Central memory CD8-positive, alpha-beta T cell (primary cell): Measurements from ENCODE around the gene ARHGEF17.

Experiments
- ATAC-seq: fragments of 150-1000 bp; cut with Tn5 transposase; replicated peaks from 2 replicates; pipeline ENCODE4 v1.10.0; 2022; ENCODE audit warnings: mild to moderate bottlenecking, moderate FRiP score, moderate number of reproducible peaks; ENCODE audit not compliant: poor library complexity, severe bottlenecking; ENCODE audit errors: extremely low read depth
- DNase-seq, 2 donors: peaks; one replicate each; pipeline ENCODE4 v3.0.0; 2021; ENCODE audit warnings: low spot score in 2 of 2
- H3K27ac Mint-ChIP-seq: one replicate; pipeline ENCODE4 v1.8.0; 2022; ENCODE audit warnings: low read depth, mild to moderate bottlenecking, moderate library complexity, mixed read lengths
- H3K27me3 Mint-ChIP-seq: one replicate; pipeline ENCODE4 v1.8.0; 2022; ENCODE audit warnings: mixed read lengths
- H3K36me3 Mint-ChIP-seq: one replicate; pipeline ENCODE4 v1.8.0; 2022; ENCODE audit warnings: mild to moderate bottlenecking, moderate library complexity, mixed read lengths; ENCODE audit not compliant: insufficient read depth
- H3K4me1 Mint-ChIP-seq: one replicate; pipeline ENCODE4 v1.8.0; 2022; ENCODE audit warnings: mixed read lengths
- H3K4me3 Mint-ChIP-seq: one replicate; pipeline ENCODE4 v1.8.0; 2022; ENCODE audit warnings: mild to moderate bottlenecking, moderate library complexity, mixed read lengths
- H3K9me3 Mint-ChIP-seq: one replicate; pipeline ENCODE4 v1.8.0; 2022; ENCODE audit warnings: mixed read lengths

ARHGEF17 gene

GRCh38 chr11:73298233-73298632, 9.8 kb upstream of the ARHGEF17 start:
- DNase-seq = no peak
- no peak for ATAC-seq
- Mint-ChIP-seq H3K27me3 (peaks cover 51% of the 10 kb centered on the region), H3K27ac (no peak overlapping the region), H3K36me3 (peaks cover 4% of the 10 kb centered on the region), H3K4me3 (no peak overlapping the region), H3K9me3 (no peaks in the 10 kb centered on the region), H3K4me1 (no peaks in the 10 kb centered on the region)

DNA sequence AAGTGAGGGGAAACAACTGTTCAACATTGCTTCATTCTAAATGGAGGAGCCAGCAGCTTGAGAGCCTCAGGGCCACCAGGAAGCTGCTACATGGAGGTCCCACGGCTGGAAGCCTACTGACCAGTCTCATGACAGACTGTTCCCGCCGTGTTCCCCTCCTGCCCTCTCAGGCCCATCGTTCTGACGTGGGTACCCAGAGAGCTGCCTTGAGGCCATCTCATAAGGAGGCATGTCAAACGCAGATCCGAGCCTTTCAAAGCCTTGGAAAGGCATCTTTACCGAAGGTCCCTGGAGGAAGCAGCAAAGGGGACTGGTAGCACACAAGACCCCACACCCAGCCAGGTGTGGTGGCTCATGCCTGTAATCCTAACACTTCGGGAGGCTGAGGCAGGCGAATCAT, 8.3 kb upstream of the ARHGEF17 start:
- no peaks in the 10 kb centered on the region for H3K9me3 Mint-ChIP-seq
- peaks cover 53% of the 10 kb centered on the region for H3K27me3 Mint-ChIP-seq
- DNase-seq = no peak

DNA sequence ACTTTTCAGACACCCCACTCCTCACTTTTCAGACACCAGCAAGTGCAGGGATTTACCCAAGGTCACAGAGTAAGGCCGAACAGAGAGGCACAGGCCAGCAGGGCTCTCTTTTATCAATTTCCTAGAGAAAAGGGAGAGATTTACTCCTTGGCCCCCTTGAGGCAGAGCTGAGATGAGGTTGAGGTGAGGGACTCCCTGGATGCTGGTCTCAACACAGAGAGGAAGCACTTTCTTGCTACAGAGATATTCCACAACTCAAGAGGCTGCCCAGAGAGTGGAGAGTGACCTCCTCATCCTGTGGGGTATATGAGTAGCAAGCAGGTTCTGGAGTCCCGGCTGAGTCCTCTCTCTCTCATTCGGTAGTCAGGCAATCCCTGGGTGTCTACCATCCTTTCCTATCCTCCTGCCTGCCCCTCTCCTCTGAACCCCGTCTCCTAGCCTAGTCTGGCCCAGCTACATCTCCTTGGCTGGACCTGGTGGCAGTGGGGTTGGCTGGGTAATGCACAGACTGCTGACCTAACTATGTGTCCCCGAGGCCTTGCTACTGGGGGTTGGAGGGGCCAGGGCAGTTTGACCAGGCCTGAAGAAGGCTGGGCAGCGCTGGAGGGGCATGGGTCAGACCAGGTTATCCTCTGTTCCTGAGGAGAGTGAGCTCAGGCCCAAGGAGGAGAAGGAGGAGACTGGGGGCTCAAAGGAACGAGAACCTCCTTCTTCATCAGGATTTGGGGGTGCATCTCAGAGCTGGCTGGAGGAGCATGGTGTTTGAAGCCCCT, 1.8 kb upstream of the ARHGEF17 start:
- peaks cover 13% of the 10 kb centered on the region for H3K4me1 Mint-ChIP-seq
- no peaks in the 10 kb centered on the region for H3K9me3 Mint-ChIP-seq
- H3K4me3 Mint-ChIP-seq = peak overlapping the region; percentile 88
- ATAC-seq = no peak
- H3K27ac Mint-ChIP-seq = no peak overlapping the region
- H3K27me3 Mint-ChIP-seq = peaks cover 33% of the 10 kb centered on the region
- DNase-seq = no peak
- H3K36me3 Mint-ChIP-seq = no peaks in the 10 kb centered on the region

More for the DNA sequence above, 8.3 kb upstream of the ARHGEF17 start:
- no peak for ATAC-seq
- Mint-ChIP-seq H3K27ac (no peak overlapping the region), H3K36me3 (peaks cover 4% of the 10 kb centered on the region), H3K4me3 (no peak overlapping the region), H3K4me1 (no peaks in the 10 kb centered on the region)

GRCh38 chr11:73306977-73307322, 1.1 kb upstream of the ARHGEF17 start:
- no peak overlapping the region for H3K27ac Mint-ChIP-seq
- no peaks in the 10 kb centered on the region for H3K36me3 Mint-ChIP-seq
- H3K9me3 Mint-ChIP-seq = no peaks in the 10 kb centered on the region
- peak overlapping the region; percentile 88 for H3K4me3 Mint-ChIP-seq
- ATAC-seq (no peak), DNase-seq (no peak)
- peaks cover 13% of the 10 kb centered on the region for H3K4me1 Mint-ChIP-seq
- H3K27me3 Mint-ChIP-seq = peaks cover 30% of the 10 kb centered on the region

DNA sequence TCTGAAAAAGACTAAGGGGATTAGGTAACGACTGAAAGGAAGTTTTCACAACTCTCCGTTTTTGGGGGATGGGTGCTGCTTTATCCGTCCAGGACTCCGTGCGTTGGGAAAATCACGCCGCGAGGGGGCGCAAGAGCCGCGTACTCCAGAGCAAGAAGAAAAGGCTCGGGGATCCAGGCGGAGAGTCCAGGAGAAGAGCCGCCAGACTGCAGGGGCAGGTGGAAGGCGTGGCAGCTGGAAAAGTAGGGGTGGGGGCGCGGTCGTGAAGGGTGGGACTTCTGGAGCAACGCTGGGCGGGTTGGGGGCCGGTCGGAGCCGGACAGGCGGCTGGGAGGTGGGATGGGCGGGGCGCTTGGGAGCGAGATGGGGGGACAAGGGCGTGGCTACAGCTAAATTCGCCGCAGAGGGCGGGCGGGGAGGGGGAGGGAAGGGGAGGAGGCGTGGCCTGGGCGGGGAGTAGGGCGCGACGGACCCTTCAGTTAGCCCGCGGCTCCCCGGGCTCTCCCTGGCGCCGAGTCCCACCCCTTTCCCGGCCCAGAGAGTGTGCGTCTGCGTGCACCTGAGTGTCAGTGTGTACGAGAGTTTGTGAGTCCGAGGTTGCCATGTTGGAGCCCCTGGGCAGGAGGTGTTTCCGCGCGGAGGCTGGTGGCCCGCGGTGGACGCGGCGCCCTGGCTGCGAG, 613 bp upstream of the ARHGEF17 start:
- Mint-ChIP-seq H3K4me1 (peaks cover 13% of the 10 kb centered on the region), H3K27me3 (peaks cover 25% of the 10 kb centered on the region), H3K27ac (no peak overlapping the region), H3K9me3 (no peaks in the 10 kb centered on the region), H3K4me3 (peak overlapping the region; percentile 88), H3K36me3 (no peaks in the 10 kb centered on the region)
- peak; percentile 78 for ATAC-seq
- peak; percentile 78 to 88 for DNase-seq

DNA sequence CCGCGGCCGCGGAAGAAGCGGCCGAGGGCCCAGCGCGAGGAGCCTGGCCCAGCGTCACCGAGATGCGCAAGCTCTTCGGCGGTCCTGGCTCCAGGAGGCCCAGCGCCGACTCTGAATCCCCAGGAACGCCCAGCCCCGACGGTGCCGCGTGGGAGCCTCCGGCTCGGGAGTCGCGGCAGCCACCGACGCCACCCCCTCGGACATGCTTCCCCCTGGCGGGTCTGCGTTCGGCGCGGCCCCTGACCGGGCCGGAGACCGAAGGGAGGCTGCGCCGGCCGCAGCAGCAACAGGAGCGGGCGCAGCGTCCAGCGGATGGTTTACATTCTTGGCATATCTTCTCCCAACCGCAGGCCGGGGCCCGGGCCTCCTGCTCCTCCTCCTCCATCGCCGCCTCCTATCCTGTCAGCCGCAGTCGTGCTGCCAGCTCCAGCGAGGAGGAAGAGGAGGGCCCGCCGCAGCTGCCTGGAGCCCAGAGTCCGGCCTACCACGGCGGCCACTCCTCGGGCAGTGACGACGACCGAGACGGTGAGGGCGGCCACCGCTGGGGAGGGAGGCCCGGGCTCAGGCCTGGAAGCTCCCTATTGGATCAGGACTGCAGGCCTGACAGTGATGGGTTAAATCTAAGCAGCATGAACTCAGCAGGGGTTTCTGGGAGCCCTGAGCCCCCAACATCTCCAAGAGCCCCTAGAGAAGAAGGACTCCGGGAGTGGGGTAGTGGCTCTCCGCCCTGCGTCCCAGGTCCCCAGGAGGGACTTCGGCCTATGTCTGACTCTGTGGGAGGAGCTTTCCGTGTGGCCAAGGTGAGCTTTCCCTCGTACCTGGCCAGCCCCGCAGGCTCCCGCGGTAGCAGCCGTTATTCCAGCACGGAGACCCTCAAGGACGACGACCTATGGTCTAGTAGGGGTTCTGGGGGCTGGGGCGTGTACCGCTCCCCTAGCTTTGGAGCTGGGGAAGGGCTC, 1.2 kb downstream of the ARHGEF17 start:
- Mint-ChIP-seq H3K4me3 (peak overlapping the region; percentile 23), H3K36me3 (no peaks in the 10 kb centered on the region), H3K9me3 (no peaks in the 10 kb centered on the region), H3K27me3 (peaks cover 15% of the 10 kb centered on the region), H3K27ac (no peak overlapping the region), H3K4me1 (peaks cover 21% of the 10 kb centered on the region)
- ATAC-seq = no peak
- no peak for DNase-seq

- no peak for DNase-seq
- no peak for ATAC-seq
- Mint-ChIP-seq H3K4me3 (no peak overlapping the region), H3K9me3 (no peaks in the 10 kb centered on the region), H3K27me3 (peaks cover 15% of the 10 kb centered on the region), H3K36me3 (no peaks in the 10 kb centered on the region), H3K4me1 (peaks cover 25% of the 10 kb centered on the region), H3K27ac (no peak overlapping the region)
These were observed 2.0 kb downstream of the ARHGEF17 start for GRCh38 chr11:73310076-73310475.

DNA sequence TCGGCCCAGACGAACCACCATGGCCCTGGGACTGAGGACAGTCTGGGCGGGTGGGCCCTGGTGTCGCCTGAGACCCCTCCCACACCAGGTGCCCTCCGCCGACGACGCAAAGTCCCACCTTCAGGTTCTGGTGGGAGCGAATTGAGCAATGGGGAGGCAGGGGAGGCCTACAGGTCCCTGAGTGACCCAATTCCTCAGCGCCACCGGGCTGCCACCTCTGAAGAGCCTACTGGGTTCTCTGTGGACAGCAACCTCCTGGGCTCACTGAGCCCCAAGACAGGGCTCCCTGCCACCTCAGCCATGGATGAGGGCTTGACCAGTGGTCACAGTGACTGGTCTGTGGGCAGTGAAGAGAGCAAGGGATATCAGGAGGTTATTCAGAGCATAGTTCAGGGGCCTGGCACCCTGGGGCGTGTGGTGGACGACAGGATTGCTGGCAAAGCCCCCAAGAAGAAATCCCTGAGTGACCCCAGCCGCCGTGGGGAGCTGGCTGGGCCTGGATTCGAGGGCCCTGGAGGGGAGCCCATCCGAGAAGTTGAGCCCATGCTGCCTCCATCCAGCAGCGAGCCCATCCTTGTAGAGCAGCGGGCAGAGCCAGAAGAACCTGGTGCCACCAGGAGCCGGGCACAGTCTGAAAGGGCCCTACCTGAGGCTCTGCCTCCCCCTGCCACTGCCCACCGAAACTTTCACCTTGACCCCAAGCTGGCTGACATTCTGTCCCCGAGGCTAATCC, 2.8 kb downstream of the ARHGEF17 start:
- peaks cover 15% of the 10 kb centered on the region for H3K27me3 Mint-ChIP-seq
- H3K4me1 Mint-ChIP-seq = peaks cover 25% of the 10 kb centered on the region
- ATAC-seq = no peak
- no peaks in the 10 kb centered on the region for H3K36me3 Mint-ChIP-seq
- no peaks in the 10 kb centered on the region for H3K9me3 Mint-ChIP-seq
- H3K4me3 Mint-ChIP-seq = no peak overlapping the region
- no peak overlapping the region for H3K27ac Mint-ChIP-seq
- no peak for DNase-seq

DNA sequence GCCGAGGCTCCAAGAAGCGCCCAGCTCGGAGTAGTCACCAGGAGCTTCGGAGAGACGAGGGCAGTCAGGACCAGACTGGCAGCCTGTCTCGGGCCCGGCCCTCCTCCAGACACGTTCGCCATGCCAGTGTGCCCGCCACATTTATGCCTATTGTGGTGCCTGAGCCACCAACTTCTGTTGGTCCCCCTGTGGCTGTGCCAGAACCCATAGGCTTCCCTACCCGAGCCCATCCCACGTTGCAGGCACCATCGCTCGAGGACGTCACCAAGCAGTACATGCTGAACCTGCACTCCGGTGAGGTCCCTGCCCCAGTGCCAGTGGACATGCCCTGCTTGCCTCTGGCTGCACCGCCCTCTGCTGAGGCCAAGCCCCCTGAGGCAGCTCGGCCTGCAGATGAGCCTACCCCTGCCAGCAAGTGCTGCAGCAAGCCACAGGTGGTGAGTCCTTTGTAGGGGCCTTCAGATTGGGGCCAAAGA, 3.4 kb downstream of the ARHGEF17 start:
- H3K36me3 Mint-ChIP-seq = no peaks in the 10 kb centered on the region
- peaks cover 24% of the 10 kb centered on the region for H3K4me1 Mint-ChIP-seq
- ATAC-seq (no peak), DNase-seq (no peak)
- no peak overlapping the region for H3K4me3 Mint-ChIP-seq
- H3K9me3 Mint-ChIP-seq = no peaks in the 10 kb centered on the region
- no peak overlapping the region for H3K27ac Mint-ChIP-seq
- peaks cover 13% of the 10 kb centered on the region for H3K27me3 Mint-ChIP-seq

- Mint-ChIP-seq H3K4me3 (no peak overlapping the region), H3K36me3 (no peaks in the 10 kb centered on the region), H3K27ac (no peak overlapping the region), H3K9me3 (no peaks in the 10 kb centered on the region), H3K4me1 (peaks cover 18% of the 10 kb centered on the region), H3K27me3 (peaks cover 7% of the 10 kb centered on the region)
- DNase-seq = no peak
- no peak for ATAC-seq
These were observed 4.0 kb downstream of the ARHGEF17 start for GRCh38 chr11:73312036-73312435.

- ATAC-seq = no peak
- H3K4me3 Mint-ChIP-seq = no peak overlapping the region
- no peak for DNase-seq
- no peak overlapping the region for H3K27ac Mint-ChIP-seq
- no peaks in the 10 kb centered on the region for H3K27me3 Mint-ChIP-seq
- no peaks in the 10 kb centered on the region for H3K9me3 Mint-ChIP-seq
- peaks cover 13% of the 10 kb centered on the region for H3K4me1 Mint-ChIP-seq
- H3K36me3 Mint-ChIP-seq = no peaks in the 10 kb centered on the region
These were observed 4.8 kb downstream of the ARHGEF17 start for GRCh38 chr11:73312851-73313327.

DNA sequence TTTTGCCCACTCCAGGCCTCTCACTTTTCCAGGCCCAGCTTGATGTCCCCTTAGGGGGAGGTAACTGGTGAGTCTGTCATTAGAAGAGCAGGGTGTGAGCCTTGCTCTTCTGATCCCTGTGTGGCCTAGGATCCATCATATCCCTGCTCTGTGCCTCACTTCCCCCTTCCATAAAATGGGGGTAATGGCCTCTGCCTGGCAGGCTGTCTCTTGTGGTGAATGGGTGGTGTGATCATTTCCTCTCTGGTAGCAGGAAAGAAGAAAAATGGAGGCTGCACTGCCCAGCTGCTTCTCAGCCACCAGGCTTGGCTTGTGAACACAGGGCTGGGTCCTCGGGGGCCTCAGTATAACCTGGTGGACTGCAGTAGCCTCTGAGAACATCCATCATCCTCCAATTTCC, 5.6 kb downstream of the ARHGEF17 start:
- Mint-ChIP-seq H3K4me1 (peaks cover 13% of the 10 kb centered on the region), H3K36me3 (no peaks in the 10 kb centered on the region), H3K4me3 (no peak overlapping the region), H3K27ac (no peak overlapping the region), H3K27me3 (no peaks in the 10 kb centered on the region), H3K9me3 (no peaks in the 10 kb centered on the region)
- DNase-seq (no peak), ATAC-seq (no peak)
